Smooth muscle cell (in vitro differentiated cells): ENCODE data around the gene TSPAN15. TPM values are rescaled to one million over a fixed set of nuclear protein-coding genes. Genes with fewer than 3 reads are reported as not detected.

ENCODE experiments used
- DNase-seq: peaks from one replicate; lab custom pipeline; 2025; ENCODE audit not compliant: unreplicated experiment; lab: John Stamatoyannopoulos, UW
- H2AFZ ChIP-seq: fragments of 200-600 bp; sonication (generic); 2 replicates; pipeline ENCODE4 v1.6.0; 2016; ENCODE audit warnings: antibody characterized with exemption, low read depth, mild to moderate bottlenecking
- H3F3A ChIP-seq: fragments of 200-600 bp; sonication (generic); 2 replicates; pipeline ENCODE4 v1.6.0; 2017; ENCODE audit warnings: antibody characterized with exemption, low read depth
- H3K27ac ChIP-seq: fragments of 200-600 bp; sonication (generic); 2 replicates; pipeline ENCODE4 v1.5.1; 2016; ENCODE audit warnings: low read depth, mild to moderate bottlenecking
- H3K27me3 ChIP-seq: fragments of 200-600 bp; sonication (generic); 2 replicates; pipeline ENCODE4 v1.6.1; 2016; ENCODE audit warnings: low read depth, mild to moderate bottlenecking
- H3K36me3 ChIP-seq: fragments of 200-600 bp; sonication (generic); 2 replicates; pipeline ENCODE4 v1.5.1; 2016; ENCODE audit warnings: low read depth
- H3K4me1 ChIP-seq: fragments of 200-600 bp; sonication (generic); 2 replicates; pipeline ENCODE4 v1.5.1; 2016; ENCODE audit warnings: low read depth
- H3K4me2 ChIP-seq: fragments of 200-600 bp; sonication (generic); 2 replicates; pipeline ENCODE4 v1.6.0; 2016; ENCODE audit warnings: mild to moderate bottlenecking
- H3K4me3 ChIP-seq: fragments of 200-600 bp; sonication (generic); 2 replicates; pipeline ENCODE4 v1.5.1; 2016; ENCODE audit warnings: mild to moderate bottlenecking
- H3K79me2 ChIP-seq: fragments of 200-600 bp; sonication (generic); 2 replicates; pipeline ENCODE4 v1.6.0; 2016; ENCODE audit warnings: low read depth, mild to moderate bottlenecking
- H3K9ac ChIP-seq: fragments of 200-600 bp; sonication (generic); 2 replicates; pipeline ENCODE4 v1.6.0; 2016; ENCODE audit warnings: low read depth
- H3K9me3 ChIP-seq: fragments of 200-600 bp; sonication (generic); replicated peaks from 2 replicates; pipeline ENCODE4 v1.5.1; 2016; ENCODE audit warnings: low read depth
- H4K20me1 ChIP-seq: fragments of 200-600 bp; sonication (generic); 2 replicates; pipeline ENCODE4 v1.6.0; 2016; ENCODE audit warnings: low read depth
- CTCF ChIP-seq: fragments of 200-600 bp; sonication (generic); IDR thresholded peaks from 2 replicates; pipeline ENCODE4 v1.5.1; 2017; ENCODE audit warnings: borderline replicate concordance, mild to moderate bottlenecking, antibody characterized with exemption; ENCODE audit not compliant: insufficient read depth, poor library complexity, severe bottlenecking
- WGBS: methylation state at CpG from one replicate; pipeline ENCODE4 v1.1.7; 2016; ENCODE audit warnings: low lambda C conversion rate; 5-methylcytosine and 5-hydroxymethylcytosine counted together
- polyA plus RNA-seq: library from polyadenylated mRNA; unstranded; fragments of >200 nt; fragmentation: Nextera tagmentation; extraction: Ambion mirVana; gene quantifications from 2 replicates; pipeline ENCODE4 v1.2.1, GENCODE V29; 2016
- total RNA-seq: library from RNA; depleted of rRNA; stranded (reverse); fragments of >200 nt; gene quantifications from 2 replicates; pipeline ENCODE4 v1.2.3, GENCODE V29; 2014

TSPAN15 gene
- total and polyA plus RNA-seq, 2 experiments from 2014 or later, result 113 to 249 TPM

- 90% methylated on average over 6 of the region's 6 CpGs for WGBS
- H3F3A ChIP-seq, result no peaks in the 10 kb centered on the region
- no peaks in the 10 kb centered on the region for H4K20me1 ChIP-seq
- H3K4me3 ChIP-seq, result no peak overlapping the region
- peaks cover 19% of the 10 kb centered on the region for H3K4me1 ChIP-seq
- no peak for DNase-seq
- TF ChIP-seq CTCF, result no peak
- H3K27ac ChIP-seq, result no peak overlapping the region
- H3K36me3 ChIP-seq, result no peaks in the 10 kb centered on the region
- H2AFZ ChIP-seq, result no peak overlapping the region
- H3K9ac ChIP-seq, result no peak overlapping the region
- H3K79me2 ChIP-seq, result no peaks in the 10 kb centered on the region
- no peak overlapping the region for H3K4me2 ChIP-seq
- H3K27me3 ChIP-seq, result no peaks in the 10 kb centered on the region
- H3K9me3 ChIP-seq, result no peaks in the 10 kb centered on the region
Measured at GRCh38 chr10:69496352-69497230, 45.3 kb downstream of the TSPAN15 start.

- 95% methylated on average over 5 of the region's 5 CpGs for whole genome bisulfite sequencing
Measured at GRCh38 chr10:69497231-69497561, 45.9 kb downstream of the TSPAN15 start.

DNA sequence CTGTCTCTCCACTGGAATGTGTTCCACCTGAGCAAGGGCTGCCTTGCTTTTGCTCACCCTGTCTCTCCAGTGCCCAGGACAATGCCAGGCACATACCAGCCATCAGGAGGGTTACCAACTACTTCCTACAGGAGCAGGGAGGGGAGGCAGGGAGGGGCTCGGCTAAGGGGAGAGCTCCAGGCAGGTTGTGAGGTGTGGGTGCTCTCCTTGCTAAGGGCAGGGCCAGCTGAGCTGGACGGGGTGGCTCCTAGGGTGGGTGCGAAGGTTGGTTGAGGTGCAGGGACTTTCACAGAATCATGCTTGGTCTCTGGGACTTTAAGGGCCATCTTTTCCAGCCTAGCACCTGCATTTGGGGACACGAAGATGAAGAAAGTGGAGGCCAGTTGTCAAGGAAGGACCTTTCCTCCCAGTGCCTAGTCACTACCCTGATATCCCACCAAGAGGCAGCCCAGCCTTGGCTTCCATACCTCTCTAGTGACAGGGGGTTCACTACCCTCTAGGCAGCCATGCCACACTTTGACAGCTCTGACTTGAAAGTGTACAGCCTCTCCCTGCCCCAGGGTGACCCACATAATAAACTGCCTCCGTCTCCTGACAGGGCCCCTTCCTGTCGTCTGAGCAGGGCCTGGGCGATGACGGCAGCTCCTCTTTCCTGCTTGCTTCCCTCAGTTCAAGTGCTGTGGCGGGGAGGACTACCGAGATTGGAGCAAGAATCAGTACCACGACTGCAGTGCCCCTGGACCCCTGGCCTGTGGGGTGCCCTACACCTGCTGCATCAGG, 46.5 kb downstream of the TSPAN15 start:
- Histone ChIP-seq H3K4me3 (no peak overlapping the region), H3K27me3 (no peaks in the 10 kb centered on the region)
- 65% methylated on average over 11 of the region's 11 CpGs for WGBS

More at GRCh38 chr10:69497231-69497561, 45.9 kb downstream of the TSPAN15 start:
- H3K79me2 ChIP-seq, result no peaks in the 10 kb centered on the region
- H3K9ac ChIP-seq, result no peak overlapping the region
- H3F3A ChIP-seq, result no peaks in the 10 kb centered on the region
- H3K9me3 ChIP-seq, result no peaks in the 10 kb centered on the region
- TF ChIP-seq CTCF, result no peak
- no peaks in the 10 kb centered on the region for H3K27me3 ChIP-seq
- H3K4me3 ChIP-seq, result no peak overlapping the region
- no peaks in the 10 kb centered on the region for H3K36me3 ChIP-seq
- no peak for DNase-seq
- H3K27ac ChIP-seq, result no peak overlapping the region
- no peaks in the 10 kb centered on the region for H4K20me1 ChIP-seq
- H3K4me1 ChIP-seq, result peaks cover 13% of the 10 kb centered on the region
- no peak overlapping the region for H3K4me2 ChIP-seq
- H2AFZ ChIP-seq, result no peak overlapping the region

More for the DNA sequence above, 46.5 kb downstream of the TSPAN15 start:
- Histone ChIP-seq H3F3A (no peaks in the 10 kb centered on the region), H3K9ac (no peak overlapping the region), H3K4me2 (no peak overlapping the region), H3K9me3 (no peaks in the 10 kb centered on the region), H2AFZ (no peak overlapping the region), H4K20me1 (no peaks in the 10 kb centered on the region), H3K36me3 (no peaks in the 10 kb centered on the region), H3K27ac (no peak overlapping the region), H3K79me2 (no peaks in the 10 kb centered on the region), H3K4me1 (peaks cover 11% of the 10 kb centered on the region)
- no peak for TF ChIP-seq CTCF
- no peak for DNase-seq
